H1 (cell line): ENCODE results near the gene TMEM229B. TPM values are rescaled to one million over a fixed set of nuclear protein-coding genes. Genes with fewer than 3 reads are reported as not detected.

Experiments
- CTCF ChIA-PET: fragments of 300-600 bp; sonication (Branson Sonifier 250); formaldehyde crosslinking; loops from one replicate; lab custom pipeline; 2021; ENCODE audit not compliant: partially characterized antibody; lab: Charles Lee
- POLR2A ChIA-PET: fragments of 300-600 bp; sonication (Branson Sonifier 250); formaldehyde crosslinking; loops from one replicate; lab custom pipeline; 2021; ENCODE audit warnings: inconsistent platforms; ENCODE audit not compliant: partially characterized antibody; lab: Charles Lee
- DNase-seq, 2 experiments: peaks; one replicate each; pipeline versions ENCODE4 v3.0.0 to v3.0.0-alpha.2; 2010 to 2022; ENCODE audit warnings: low spot score in 2 of 2, low read depth in 1 of 2, mixed read lengths in 1 of 2
- FAIRE-seq: peaks from 2 replicates; lab custom pipeline; 2011; peaks lifted over from hg19 to GRCh38; lab: Jason Lieb, UNC
- H2AFZ ChIP-seq: 2 replicates; pipeline ENCODE4 v1.8.1; 2012; ENCODE audit warnings: low read length, inconsistent platforms
- H2AK5ac ChIP-seq: 2 replicates; pipeline ENCODE4 v1.6.1; 2013; ENCODE audit warnings: low read depth, low read length
- H2BK120ac ChIP-seq: replicated peaks from 2 replicates; pipeline ENCODE3; 2013; ENCODE audit warnings: low read depth, low read length, inconsistent platforms
- H2BK12ac ChIP-seq: 2 replicates; pipeline ENCODE4 v1.6.1; 2013; ENCODE audit warnings: low read depth, low read length
- H2BK15ac ChIP-seq: 2 replicates; pipeline ENCODE4 v1.6.1; 2013; ENCODE audit warnings: low read length
- H2BK20ac ChIP-seq: 2 replicates; pipeline ENCODE4 v1.6.1; 2013; ENCODE audit warnings: low read length
- H2BK5ac ChIP-seq: 2 replicates; pipeline ENCODE4 v1.6.1; 2013; ENCODE audit warnings: low read depth, low read length
- H3K14ac ChIP-seq: 2 replicates; pipeline ENCODE4 v1.6.1; 2013; ENCODE audit warnings: inconsistent platforms; ENCODE audit not compliant: insufficient read length
- H3K18ac ChIP-seq: 2 replicates; pipeline ENCODE4 v1.6.1; 2013; ENCODE audit warnings: low read length; ENCODE audit errors: extremely low read depth
- H3K23ac ChIP-seq: 2 replicates; pipeline ENCODE4 v1.6.1; 2013; ENCODE audit warnings: inconsistent platforms; ENCODE audit not compliant: insufficient read length
- H3K23me2 ChIP-seq: 2 replicates; pipeline ENCODE4 v1.6.1; 2013; ENCODE audit warnings: low read depth, low read length
- H3K27ac ChIP-seq: 2 replicates; pipeline ENCODE4 v1.6.1; 2011; ENCODE audit warnings: low read depth, low read length, inconsistent platforms
- H3K27me3 ChIP-seq, 4 experiments: replicated peaks in 1 of 4; 1 replicate in 1 of 4; 2 replicates in 3 of 4; pipeline versions ENCODE4 v1.6.1 to v1.8.1; 2011 to 2013; ENCODE audit warnings: low read length in 3 of 4, mild to moderate bottlenecking in 3 of 4, inconsistent platforms in 2 of 4, mixed read lengths in 2 of 4, moderate library complexity in 1 of 4; ENCODE audit not compliant: control insufficient read depth in 3 of 4, insufficient read depth in 3 of 4; ENCODE audit errors: extremely low read depth in 1 of 4
- H3K36me3 ChIP-seq, 4 experiments: 2 replicates each; pipeline versions ENCODE4 v1.6.1 to v1.8.1; 2011 to 2013; ENCODE audit warnings: mild to moderate bottlenecking in 4 of 4, low read length in 3 of 4, moderate library complexity in 2 of 4, control low read depth in 1 of 4, inconsistent platforms in 1 of 4; ENCODE audit not compliant: insufficient read depth in 4 of 4, control insufficient read depth in 2 of 4
- H3K4ac ChIP-seq: replicated peaks from 2 replicates; pipeline ENCODE3; 2013; ENCODE audit warnings: low read length, low read depth, mixed read lengths, inconsistent platforms; ENCODE audit not compliant: insufficient read length
- H3K4me1 ChIP-seq, 4 experiments: replicated peaks in 1 of 4; 1 replicate in 1 of 4; 2 replicates in 3 of 4; pipeline versions ENCODE4 v1.6.1 to v1.8.1; 2011 to 2013; ENCODE audit warnings: low read length in 3 of 4, inconsistent platforms in 2 of 4, mixed read lengths in 1 of 4; ENCODE audit not compliant: insufficient read depth in 4 of 4, control insufficient read depth in 3 of 4
- H3K4me2 ChIP-seq, 2 experiments: 2 replicates each; pipeline versions ENCODE4 v1.6.1 to v1.8.1; 2011 to 2013; ENCODE audit warnings: low read depth in 2 of 2, low read length in 2 of 2, control low read depth in 1 of 2, inconsistent platforms in 1 of 2, mild to moderate bottlenecking in 1 of 2; ENCODE audit not compliant: insufficient read depth in 1 of 2
- H3K4me3 ChIP-seq, 4 experiments: fragments of 200-600, 300-600 bp in 1 of 4; sonication (generic), shearing (Covaris generic), sonication (Bioruptor Twin) in 1 of 4; 2 replicates each; pipeline versions ENCODE4 v1.5.1 to v1.8.1; 2011 to 2016; ENCODE audit warnings: low read length in 4 of 4, low read depth in 3 of 4, control low read depth in 2 of 4, inconsistent platforms in 2 of 4, mild to moderate bottlenecking in 2 of 4, mixed read lengths in 1 of 4, moderate library complexity in 1 of 4; ENCODE audit not compliant: insufficient read depth in 2 of 4; ENCODE audit errors: extremely low read depth in 1 of 4
- H3K56ac ChIP-seq: replicated peaks from 2 replicates; pipeline ENCODE3; 2013; ENCODE audit warnings: low read depth, mild to moderate bottlenecking, mixed read lengths, low read length, inconsistent platforms; ENCODE audit not compliant: insufficient read length
- H3K79me1 ChIP-seq: 2 replicates; pipeline ENCODE4 v1.6.1; 2013; ENCODE audit warnings: low read depth, low read length, control low read depth
- H3K79me2 ChIP-seq, 2 experiments: 2 replicates each; pipeline versions ENCODE4 v1.6.1 to v1.8.1; 2012 to 2013; ENCODE audit warnings: low read length in 2 of 2, mild to moderate bottlenecking in 2 of 2, inconsistent platforms in 1 of 2; ENCODE audit not compliant: insufficient read depth in 2 of 2, control insufficient read depth in 1 of 2
- H3K9ac ChIP-seq, 4 experiments: replicated peaks in 1 of 4; 1 replicate in 1 of 4; 2 replicates in 3 of 4; pipeline versions ENCODE4 v1.6.1 to v1.8.1; 2011 to 2013; ENCODE audit warnings: low read depth in 3 of 4, low read length in 3 of 4, control low read depth in 2 of 4, mild to moderate bottlenecking in 2 of 4, moderate library complexity in 2 of 4, inconsistent platforms in 1 of 4; ENCODE audit errors: extremely low read depth in 1 of 4
- H3K9me3 ChIP-seq, 2 experiments: 2 replicates each; pipeline versions ENCODE4 v1.6.1 to v1.8.1; 2012 to 2013; ENCODE audit warnings: mild to moderate bottlenecking in 2 of 2, moderate library complexity in 2 of 2, control low read depth in 1 of 2, inconsistent platforms in 1 of 2, low read depth in 1 of 2, low read length in 1 of 2, mixed read lengths in 1 of 2; ENCODE audit not compliant: insufficient read depth in 2 of 2
- H4K20me1 ChIP-seq, 2 experiments: replicated peaks in 1 of 2; 2 replicates each; pipeline versions ENCODE3 to v1.8.1; 2011 to 2013; ENCODE audit warnings: inconsistent platforms in 2 of 2, low read length in 2 of 2, mild to moderate bottlenecking in 1 of 2; ENCODE audit not compliant: insufficient read depth in 2 of 2, control insufficient read depth in 1 of 2
- H4K5ac ChIP-seq: 2 replicates; pipeline ENCODE4 v1.6.1; 2013; ENCODE audit warnings: low read length, low read depth, mixed read lengths, inconsistent platforms; ENCODE audit not compliant: insufficient read length
- H4K8ac ChIP-seq: 2 replicates; pipeline ENCODE4 v1.8.0; 2013; ENCODE audit warnings: mild to moderate bottlenecking, moderate library complexity, low read length, inconsistent platforms; ENCODE audit not compliant: insufficient read depth; ENCODE audit errors: extremely low read depth
- H4K91ac ChIP-seq: replicated peaks from 2 replicates; pipeline ENCODE3; 2013; ENCODE audit warnings: low read length, mixed read lengths, inconsistent platforms; ENCODE audit not compliant: insufficient read length
- CHD2 ChIP-seq: IDR thresholded peaks from 2 replicates; pipeline ENCODE4 v1.6.1; 2012; ENCODE audit warnings: low read length, improper control_type of control experiment
- EGR1 ChIP-seq: IDR thresholded peaks from 2 replicates; pipeline ENCODE4 v1.6.1; 2011; ENCODE audit warnings: low read depth, low read length, borderline replicate concordance
- KDM5A ChIP-seq: fragments of 200-600 bp; IDR thresholded peaks from 2 replicates; pipeline ENCODE4 v1.7.1; 2012; ENCODE audit warnings: mild to moderate bottlenecking, low read length, inconsistent platforms, mixed read lengths
- NANOG ChIP-seq: IDR thresholded peaks from 2 replicates; pipeline ENCODE4 v1.6.1; 2011; ENCODE audit warnings: low read length, low read depth, mild to moderate bottlenecking, inconsistent platforms; ENCODE audit not compliant: insufficient read depth, poor library complexity, severe bottlenecking
- POU5F1 ChIP-seq: IDR thresholded peaks from 2 replicates; pipeline ENCODE4 v1.6.1; 2011; ENCODE audit warnings: low read depth, mild to moderate bottlenecking, low read length, moderate library complexity
- SIRT6 ChIP-seq: IDR thresholded peaks from one replicate; pipeline ENCODE4 v1.7.1; 2012; ENCODE audit warnings: low read length, inconsistent platforms
- TAF7 ChIP-seq: optimal IDR thresholded peaks from 2 replicates; pipeline ENCODE3; 2011; ENCODE audit warnings: low read depth, mild to moderate bottlenecking, inconsistent platforms, low read length, moderate library complexity, borderline replicate concordance
- TBP ChIP-seq: IDR thresholded peaks from 2 replicates; pipeline ENCODE4 v1.6.1; 2011; ENCODE audit warnings: low read depth, low read length, improper control_type of control experiment
- TEAD4 ChIP-seq: IDR thresholded peaks from 2 replicates; pipeline ENCODE4 v1.6.1; 2012; ENCODE audit warnings: low read depth, low read length, inconsistent platforms, mixed read lengths
- WGBS, 2 experiments: shearing (Covaris generic) in 1 of 2; methylation state at CpG; one replicate each; pipeline versions ENCODE4 v1.1.6 to v1.1.7; 2013 to 2015; ENCODE audit warnings: low lambda C conversion rate in 2 of 2, mixed read lengths in 2 of 2, inconsistent platforms in 1 of 2, low coverage in 1 of 2, missing lambda C conversion rate in 1 of 2; ENCODE audit not compliant: insufficient replicate concordance in 2 of 2, insufficient coverage in 1 of 2, insufficient read length in 1 of 2; ENCODE audit errors: extremely low coverage in 1 of 2, missing lambda C conversion rate in 1 of 2; 5-methylcytosine and 5-hydroxymethylcytosine counted together
- polyA plus RNA-seq, 7 experiments: library from polyadenylated mRNA; depleted of rRNA in 3 of 7; stranded (reverse) in 5 of 7; unstranded in 2 of 7; fragments of >200 nt in 5 of 7; fragments of 200-250 nt in 2 of 7; gene quantifications; 1 replicate in 5 of 7; 2 replicates in 1 of 7; 4 replicates in 1 of 7; pipeline versions ENCODE4 v1.2.1 to v1.2.3, GENCODE V29; 2011 to 2013; ENCODE audit warnings: missing spikeins in 2 of 7, mixed read lengths in 2 of 7
- total RNA-seq: library from RNA; stranded (reverse); fragmentation: NEBNext Ultra II Directional; extraction: Animal tissue kit (Norgen Biotek cat#: 25700); gene quantifications from 2 replicates; pipeline ENCODE4 v1.2.1, GENCODE V29; 2021

Gene TMEM229B
- total and polyA plus RNA-seq, 2 of the 8 experiments (the other 6 are each of a cell fraction or from before 2014, with no cell fraction given), result 0.73 to 0.85 TPM

DNA sequence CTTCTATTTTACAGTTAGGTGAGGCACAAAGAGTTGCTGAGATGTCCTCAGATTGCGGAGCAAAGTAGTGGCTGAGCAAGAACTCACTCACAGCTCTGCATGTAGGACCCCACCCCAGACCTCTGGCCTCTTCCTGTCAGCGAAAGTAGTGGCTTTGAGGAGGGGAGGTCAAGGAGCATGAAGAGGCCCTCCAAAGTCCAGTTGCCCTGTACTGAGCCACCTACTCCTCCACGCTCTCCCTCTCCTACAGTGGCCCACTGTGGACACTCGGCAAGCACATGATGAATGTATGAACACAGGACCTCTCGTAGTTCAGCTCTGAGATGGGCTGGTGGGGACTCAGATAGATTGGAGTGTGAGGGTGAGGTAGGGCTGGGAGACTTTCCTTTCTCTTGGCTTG lies 39.2 kb upstream of the TMEM229B start:
- no peak overlapping the region for H3K18ac ChIP-seq
- H3K27ac ChIP-seq, result no peak overlapping the region
- no peak overlapping the region for H3K14ac ChIP-seq
- H3K4me2 ChIP-seq, result no peak overlapping the region
- no peak for DNase-seq
- no peak overlapping the region for H2BK20ac ChIP-seq
- H3K79me2 ChIP-seq, result no peaks in the 10 kb centered on the region
- H3K56ac ChIP-seq, result no peak overlapping the region
- no peak overlapping the region for H2AK5ac ChIP-seq
- no peak overlapping the region for H2AFZ ChIP-seq
- H4K91ac ChIP-seq, result no peak overlapping the region
- no peak overlapping the region for H4K8ac ChIP-seq
- H3K27me3 ChIP-seq, result no peaks in the 10 kb centered on the region
- H2BK12ac ChIP-seq, result no peak overlapping the region
- WGBS, 2 experiments, result 92% methylated on average over 5 of the region's 5 CpGs; no CpG with 5 or more reads in 1 of the 2 experiments
- H4K20me1 ChIP-seq, result no peaks in the 10 kb centered on the region
- H2BK5ac ChIP-seq, result no peak overlapping the region
- TF ChIP-seq NANOG (no peak), CHD2 (no peak), KDM5A (no peak), TAF7 (no peak), EGR1 (no peak), POU5F1 (no peak), TBP (no peak), TEAD4 (no peak), SIRT6 (no peak)
- TF ChIP-seq, all 59 proteins: peak for 0
- FAIRE-seq, result no peak
- ChIA-PET POLR2A (interaction anchor here (1.2 kb wide), 1 partner anchor 111 kb away, joined by 3 read pairs; no protein-coding TSS in a partner anchor), CTCF (interaction anchor here (1.1 to 43.6 kb wide), 23 partner anchors 10 to 171 kb away, joined by 3 to 924 read pairs (median 9); partner anchors contain the start of gene PIGH)
- H3K4me3 ChIP-seq, result no peak overlapping the region; a peak in 1 of 8 replicates
- H3K79me1 ChIP-seq, result no peaks in the 10 kb centered on the region
- no peak overlapping the region for H2BK120ac ChIP-seq
- no peak overlapping the region; a peak in 1 of 7 replicates for H3K9ac ChIP-seq
- H3K23ac ChIP-seq, result no peak overlapping the region
- peaks cover 0 to 3% (median 2%) of the 10 kb centered on the region in 4 experiments; a peak in 4 of 7 replicates for H3K4me1 ChIP-seq
- H3K4ac ChIP-seq, result no peak overlapping the region
- H3K9me3 ChIP-seq, result no peaks in the 10 kb centered on the region
- H4K5ac ChIP-seq, result no peak overlapping the region
- no peak overlapping the region for H2BK15ac ChIP-seq
- no peaks in the 10 kb centered on the region for H3K36me3 ChIP-seq
- H3K23me2 ChIP-seq, result no peaks in the 10 kb centered on the region; the same call in 1 of the 2 replicates
